SK-N-DZ (cell line): ENCODE measurements around the gene TASP1.

ENCODE experiments used
- DNase-seq: peaks from one replicate; pipeline ENCODE4 v3.0.0-alpha.2; 2015; ENCODE audit warnings: low spot score

TASP1 gene

GRCh38 chr20:13571662-13572061 lies 67.1 kb downstream of the TASP1 start:
- DNase-seq: no peak

GRCh38 chr20:13567663-13568062 lies 71.1 kb downstream of the TASP1 start:
- peak; percentile 43 for DNase-seq

DNA sequence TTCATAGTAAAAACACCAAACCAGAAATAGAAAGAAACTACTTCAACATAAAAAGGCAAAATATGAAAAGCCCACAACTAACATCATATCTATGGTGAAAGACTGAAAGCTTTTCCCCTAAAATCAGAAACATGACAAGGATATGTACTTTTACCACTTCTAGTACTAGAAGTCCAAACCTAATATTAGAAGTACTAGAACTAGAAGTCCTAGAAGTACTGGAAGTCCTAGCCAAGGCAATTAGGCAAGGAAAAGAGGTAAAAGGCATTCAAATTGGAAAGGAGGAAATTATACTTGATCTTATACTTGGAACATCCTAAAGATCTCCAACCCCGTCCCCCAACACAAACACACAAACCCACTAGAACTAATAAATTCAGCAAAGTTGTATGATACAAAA lies 74.9 kb downstream of the TASP1 start:
- no peak for DNase-seq

GRCh38 chr20:13554706-13555105 lies 84.0 kb downstream of the TASP1 start:
- no peak for DNase-seq

GRCh38 chr20:13554076-13554475 lies 84.7 kb downstream of the TASP1 start:
- no peak for DNase-seq

DNA sequence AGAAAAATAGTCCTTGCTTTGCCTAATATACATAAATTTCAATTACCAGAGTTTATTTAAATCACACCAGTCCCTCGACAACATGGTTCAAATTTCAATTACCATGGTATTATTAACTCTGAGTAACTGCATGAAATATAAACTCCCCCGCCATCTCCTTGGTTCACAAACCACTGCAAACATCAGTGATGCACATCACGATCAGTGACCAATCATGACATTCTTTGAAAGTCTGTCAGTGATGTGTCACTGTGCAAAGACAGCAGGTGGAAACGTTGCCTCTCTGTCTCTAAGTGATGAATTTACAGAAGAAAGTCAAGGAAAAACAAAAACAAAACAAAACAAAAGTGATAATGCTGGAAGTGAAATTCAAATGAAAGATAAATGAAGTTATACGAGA lies 86.7 kb downstream of the TASP1 start:
- DNase-seq: no peak

DNA sequence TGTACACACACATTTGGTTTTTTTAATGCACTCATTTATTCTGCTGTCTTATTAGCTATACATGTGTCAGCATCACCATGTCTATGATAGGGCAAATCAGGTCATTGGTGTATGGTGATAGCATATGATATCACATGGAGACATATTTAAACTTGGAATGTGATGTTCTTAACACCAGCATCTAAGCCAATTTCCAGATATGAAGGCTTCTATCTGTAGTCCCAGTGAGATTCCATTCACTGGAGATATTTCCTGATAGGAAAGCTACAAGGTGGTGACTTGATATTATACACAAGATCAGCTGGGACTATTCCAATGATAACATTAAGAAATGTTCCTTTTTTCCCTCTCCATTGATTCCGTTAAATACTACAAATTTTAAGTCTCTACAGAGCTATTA lies 89.3 kb downstream of the TASP1 start:
- DNase-seq: no peak

DNA sequence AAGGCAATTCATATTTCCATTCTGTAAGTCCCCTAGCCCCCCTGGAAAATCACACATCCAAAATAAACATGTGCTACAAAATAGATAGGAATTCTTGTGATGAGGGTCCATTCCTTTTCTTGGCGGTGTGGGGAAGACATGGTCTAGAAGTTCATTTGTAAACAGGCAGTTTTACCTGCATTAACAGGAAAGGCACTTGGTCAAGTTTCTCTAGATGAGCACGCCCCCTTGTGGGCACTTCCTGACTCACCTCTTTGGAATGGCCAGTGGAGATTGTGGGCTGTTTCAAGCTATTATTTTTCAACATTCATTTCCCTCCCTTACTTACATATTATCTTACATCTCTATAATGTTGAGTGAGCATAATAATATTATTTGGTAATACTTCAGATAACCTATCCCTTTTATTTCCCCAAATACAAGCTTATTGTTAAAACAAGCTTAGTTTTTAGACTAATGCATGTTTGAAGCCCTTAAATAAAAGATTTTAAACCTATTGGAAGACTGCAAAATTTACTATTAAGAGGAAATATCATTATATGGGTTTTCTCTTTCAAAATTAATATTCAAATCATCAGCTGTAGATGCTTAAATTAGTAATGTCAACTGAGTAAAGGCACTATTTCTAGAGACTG lies 92.1 kb downstream of the TASP1 start:
- DNase-seq: peak; percentile 65

GRCh38 chr20:13545790-13546189 lies 92.9 kb downstream of the TASP1 start:
- DNase-seq: no peak

- DNase-seq: no peak
Measured at GRCh38 chr20:13543783-13544182, 94.9 kb downstream of the TASP1 start.

DNA sequence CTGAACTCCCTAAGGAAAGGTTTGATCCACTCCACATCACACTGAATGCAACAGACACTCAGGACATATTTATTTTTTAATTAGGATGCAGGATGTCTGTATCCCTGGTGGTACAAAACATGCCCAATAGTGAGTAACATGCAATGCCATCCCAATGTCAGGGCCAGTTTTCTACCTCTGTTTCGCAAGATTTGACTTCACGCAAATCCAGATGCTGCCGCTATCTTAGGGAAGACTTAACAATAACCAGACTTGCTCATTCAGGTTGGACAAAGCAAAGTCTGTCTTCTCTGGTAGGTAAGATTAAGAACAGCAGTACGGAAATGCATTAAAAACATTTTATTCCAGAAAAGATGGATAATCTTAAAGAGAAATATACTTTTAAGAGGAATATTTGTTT lies 103.1 kb downstream of the TASP1 start:
- no peak for DNase-seq

GRCh38 chr20:13533946-13534345 lies 104.8 kb downstream of the TASP1 start:
- no peak for DNase-seq

DNA sequence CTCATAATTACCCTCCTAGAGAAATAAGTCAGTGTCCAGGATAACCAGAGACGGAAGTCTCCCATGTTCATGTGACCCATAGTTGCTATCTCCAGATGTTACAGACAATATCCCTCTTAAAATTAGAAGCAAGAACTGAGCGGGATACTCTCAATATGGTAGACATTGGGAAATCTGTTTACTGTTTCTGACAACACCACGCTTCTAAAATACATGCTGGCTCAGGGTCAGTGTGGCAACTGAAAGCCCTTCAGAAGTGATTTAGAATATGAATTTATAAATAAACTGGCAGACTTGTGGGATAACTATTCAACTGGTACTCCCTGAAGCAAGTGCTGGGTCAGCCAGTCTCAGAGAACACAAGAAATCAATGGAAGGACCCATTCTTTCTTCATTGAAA lies 108.6 kb downstream of the TASP1 start:
- no peak for DNase-seq

DNA sequence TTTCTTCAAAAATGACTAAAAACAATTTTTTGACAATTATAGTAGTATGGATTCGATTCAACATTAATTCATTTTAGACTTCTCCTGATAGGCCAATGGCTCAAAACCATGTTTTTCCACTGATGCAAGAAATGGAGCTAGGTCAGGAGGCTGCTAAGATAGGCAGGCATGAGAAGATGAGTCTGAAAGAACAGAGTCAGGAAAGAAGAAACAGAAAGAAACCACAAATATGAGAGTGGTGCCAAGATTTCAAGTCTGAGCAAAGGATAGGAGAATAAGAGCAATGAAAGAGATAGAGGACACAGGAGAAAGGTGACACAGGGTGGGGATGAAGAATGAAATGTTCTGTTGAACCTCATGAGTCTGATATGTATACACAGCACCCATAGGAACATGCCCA lies 112.2 kb downstream of the TASP1 start:
- no peak for DNase-seq

DNA sequence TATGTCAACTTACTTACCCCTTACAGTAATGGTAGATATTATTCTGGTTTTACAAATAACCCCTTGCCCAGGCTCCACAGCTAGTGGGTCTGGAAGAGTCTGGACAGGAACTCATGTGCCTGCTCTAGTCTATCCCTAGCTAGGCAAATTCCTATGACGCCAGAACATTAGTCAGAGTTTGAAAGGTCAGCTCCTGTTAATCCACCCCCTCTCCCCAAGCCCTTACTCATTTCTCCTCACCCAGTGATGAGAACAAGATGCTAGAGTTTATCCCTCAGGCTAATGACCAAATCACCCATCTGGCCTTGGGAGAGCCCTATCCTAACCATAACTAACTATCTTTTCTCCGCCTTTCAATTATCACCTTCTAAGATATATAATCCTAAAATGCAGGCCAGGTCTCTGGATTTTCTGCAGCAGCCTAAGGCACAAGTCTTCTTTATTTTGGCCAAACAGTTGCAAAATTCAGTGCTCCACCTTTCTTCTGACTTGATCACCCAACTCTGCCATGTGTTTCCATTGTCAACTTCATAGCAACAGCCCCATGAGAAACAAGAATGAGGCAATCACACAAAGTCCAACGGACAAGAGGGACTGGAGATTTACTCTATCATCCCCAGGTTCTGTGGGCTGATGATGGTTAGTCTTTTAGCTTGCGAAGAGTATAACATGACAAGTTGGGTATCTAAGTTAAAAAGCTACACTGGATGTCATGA lies 113.3 kb downstream of the TASP1 start:
- DNase-seq: no peak

DNA sequence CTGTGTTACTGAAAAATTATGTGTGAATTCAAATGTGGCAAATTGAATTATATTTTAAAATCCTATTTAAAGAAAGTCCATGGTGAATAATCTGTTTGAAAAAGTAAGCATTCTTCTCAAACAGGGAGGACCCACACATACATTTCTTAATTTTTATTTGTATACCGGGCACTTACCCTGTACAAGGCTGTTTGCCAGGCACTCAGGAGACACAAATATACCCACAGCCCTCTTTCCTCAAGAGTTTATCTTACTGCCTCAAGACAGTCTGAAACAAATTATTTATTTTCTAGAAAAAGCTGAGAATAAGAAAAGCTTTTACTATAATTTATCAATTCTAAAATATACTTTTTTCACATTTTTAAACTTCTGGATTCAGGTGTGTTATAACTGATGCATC lies 114.4 kb downstream of the TASP1 start:
- no peak for DNase-seq

DNA sequence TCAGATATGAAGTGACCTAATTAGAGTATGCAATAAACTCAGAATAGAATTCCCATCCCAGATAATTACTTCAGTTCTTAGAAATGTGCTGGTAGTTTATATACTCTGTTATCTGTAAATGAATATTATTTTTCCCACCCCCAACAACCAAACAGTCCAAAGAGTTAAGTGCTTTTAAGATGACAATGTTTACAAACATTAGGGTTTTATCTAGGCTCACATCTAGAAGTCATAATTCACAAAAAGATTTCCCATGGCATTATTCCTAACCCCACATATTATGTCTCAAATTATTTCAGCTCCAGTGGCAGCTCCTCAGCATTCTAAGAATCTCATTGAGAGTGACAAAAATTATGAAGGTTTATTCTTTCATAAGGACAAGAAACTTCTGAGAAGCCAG lies 120.9 kb downstream of the TASP1 start:
- DNase-seq: no peak

DNA sequence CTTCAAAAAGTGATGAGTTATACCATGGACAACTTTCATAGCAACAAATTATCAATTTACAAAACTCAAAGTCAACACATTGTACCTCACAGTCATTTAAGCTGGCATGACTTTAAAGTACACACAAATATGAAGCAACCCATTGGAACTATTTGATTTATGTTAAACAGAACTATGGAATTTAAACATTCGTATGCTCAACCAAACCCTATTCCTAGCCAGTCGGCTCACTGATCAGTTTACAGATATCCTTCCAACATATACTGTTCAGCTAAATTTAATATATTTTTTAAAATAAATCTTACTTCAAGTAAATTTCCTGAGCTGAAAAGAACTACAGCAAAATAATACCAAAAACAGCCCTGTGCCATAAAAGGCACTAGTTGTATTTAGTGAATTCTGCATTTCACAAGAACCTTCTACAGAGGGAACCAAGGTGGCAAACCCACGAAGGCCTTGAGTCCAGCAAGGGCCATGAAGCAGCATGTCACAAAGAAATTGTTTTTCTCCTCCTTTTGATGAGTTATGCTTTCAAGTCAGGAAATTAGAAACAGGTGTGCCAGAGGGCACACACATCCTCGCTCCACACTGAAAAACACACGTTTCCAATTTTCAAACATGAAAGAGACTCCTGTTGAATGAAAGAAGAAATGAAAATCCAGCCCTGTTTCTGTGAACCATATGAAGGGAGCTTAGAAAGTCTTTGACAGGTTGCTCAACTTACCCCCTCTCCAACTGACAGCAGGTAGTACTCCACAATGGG lies 122.8 kb downstream of the TASP1 start:
- no peak for DNase-seq

DNA sequence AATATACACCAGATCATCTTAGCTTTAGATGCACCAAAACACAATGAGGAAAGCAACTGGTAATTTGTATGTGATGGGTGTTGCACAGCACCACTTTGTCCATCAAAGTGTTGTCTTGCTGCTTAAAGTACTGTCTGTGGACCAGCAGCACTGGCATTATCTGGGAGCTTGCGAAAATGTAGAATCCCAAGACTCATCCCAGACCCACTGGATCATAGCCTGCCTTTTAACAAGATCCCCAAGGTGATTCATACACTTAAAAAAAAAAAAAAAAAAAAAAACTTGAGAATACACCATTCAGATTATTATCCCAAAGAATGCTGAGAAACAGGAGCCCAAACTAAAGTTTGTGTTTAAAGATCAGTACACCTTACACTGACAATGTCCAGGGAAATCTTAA lies 123.4 kb downstream of the TASP1 start:
- DNase-seq: no peak

- no peak for DNase-seq
Measured at GRCh38 chr20:13510837-13511488, 127.8 kb downstream of the TASP1 start.

GRCh38 chr20:13507646-13508045 lies 131.1 kb downstream of the TASP1 start:
- no peak for DNase-seq

DNA sequence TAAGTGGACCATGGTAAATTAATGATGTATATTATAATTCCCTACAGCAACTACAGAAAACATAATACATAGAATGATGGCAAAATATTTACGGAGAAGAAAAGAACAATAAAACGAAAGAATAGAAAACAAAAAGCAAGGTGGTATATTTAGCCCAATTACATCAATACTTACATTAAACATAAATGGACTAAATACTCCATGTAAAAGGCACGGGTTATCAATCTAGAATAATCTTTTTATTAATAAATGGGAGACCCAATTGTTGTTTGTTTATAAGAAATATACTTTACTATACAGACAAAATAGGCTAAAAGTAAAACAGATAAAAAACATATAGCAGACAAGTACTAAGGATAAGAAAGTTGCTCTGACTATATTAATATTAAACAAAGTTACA lies 137.2 kb downstream of the TASP1 start:
- no peak for DNase-seq
